H1 (cell line): ENCODE data around the gene TNNT3. TPM values are rescaled to one million over a fixed set of nuclear protein-coding genes. Genes with fewer than 3 reads are reported as not detected.

Experiments used
- CTCF ChIA-PET: fragments of 300-600 bp; sonication (Branson Sonifier 250); formaldehyde crosslinking; loops from one replicate; lab custom pipeline; 2021; ENCODE audit not compliant: partially characterized antibody; lab: Charles Lee
- POLR2A ChIA-PET: fragments of 300-600 bp; sonication (Branson Sonifier 250); formaldehyde crosslinking; loops from one replicate; lab custom pipeline; 2021; ENCODE audit warnings: inconsistent platforms; ENCODE audit not compliant: partially characterized antibody; lab: Charles Lee
- DNase-seq, 2 experiments: peaks; one replicate each; pipeline versions ENCODE4 v3.0.0 to v3.0.0-alpha.2; 2010 to 2022; ENCODE audit warnings: low spot score in 2 of 2, low read depth in 1 of 2, mixed read lengths in 1 of 2
- FAIRE-seq: peaks from 2 replicates; lab custom pipeline; 2011; peaks lifted over from hg19 to GRCh38; lab: Jason Lieb, UNC
- H2AFZ ChIP-seq: 2 replicates; pipeline ENCODE4 v1.8.1; 2012; ENCODE audit warnings: low read length, inconsistent platforms
- H2AK5ac ChIP-seq: 2 replicates; pipeline ENCODE4 v1.6.1; 2013; ENCODE audit warnings: low read depth, low read length
- H2BK120ac ChIP-seq: replicated peaks from 2 replicates; pipeline ENCODE3; 2013; ENCODE audit warnings: low read depth, low read length, inconsistent platforms
- H2BK12ac ChIP-seq: 2 replicates; pipeline ENCODE4 v1.6.1; 2013; ENCODE audit warnings: low read depth, low read length
- H2BK15ac ChIP-seq: 2 replicates; pipeline ENCODE4 v1.6.1; 2013; ENCODE audit warnings: low read length
- H2BK20ac ChIP-seq: 2 replicates; pipeline ENCODE4 v1.6.1; 2013; ENCODE audit warnings: low read length
- H2BK5ac ChIP-seq: 2 replicates; pipeline ENCODE4 v1.6.1; 2013; ENCODE audit warnings: low read depth, low read length
- H3K14ac ChIP-seq: 2 replicates; pipeline ENCODE4 v1.6.1; 2013; ENCODE audit warnings: inconsistent platforms; ENCODE audit not compliant: insufficient read length
- H3K18ac ChIP-seq: 2 replicates; pipeline ENCODE4 v1.6.1; 2013; ENCODE audit warnings: low read length; ENCODE audit errors: extremely low read depth
- H3K23ac ChIP-seq: 2 replicates; pipeline ENCODE4 v1.6.1; 2013; ENCODE audit warnings: inconsistent platforms; ENCODE audit not compliant: insufficient read length
- H3K23me2 ChIP-seq: 2 replicates; pipeline ENCODE4 v1.6.1; 2013; ENCODE audit warnings: low read depth, low read length
- H3K27ac ChIP-seq: 2 replicates; pipeline ENCODE4 v1.6.1; 2011; ENCODE audit warnings: low read depth, low read length, inconsistent platforms
- H3K27me3 ChIP-seq, 4 experiments: replicated peaks in 1 of 4; 1 replicate in 1 of 4; 2 replicates in 3 of 4; pipeline versions ENCODE4 v1.6.1 to v1.8.1; 2011 to 2013; ENCODE audit warnings: low read length in 3 of 4, mild to moderate bottlenecking in 3 of 4, inconsistent platforms in 2 of 4, mixed read lengths in 2 of 4, moderate library complexity in 1 of 4; ENCODE audit not compliant: control insufficient read depth in 3 of 4, insufficient read depth in 3 of 4; ENCODE audit errors: extremely low read depth in 1 of 4
- H3K36me3 ChIP-seq, 4 experiments: 2 replicates each; pipeline versions ENCODE4 v1.6.1 to v1.8.1; 2011 to 2013; ENCODE audit warnings: mild to moderate bottlenecking in 4 of 4, low read length in 3 of 4, moderate library complexity in 2 of 4, control low read depth in 1 of 4, inconsistent platforms in 1 of 4; ENCODE audit not compliant: insufficient read depth in 4 of 4, control insufficient read depth in 2 of 4
- H3K4ac ChIP-seq: replicated peaks from 2 replicates; pipeline ENCODE3; 2013; ENCODE audit warnings: low read length, low read depth, mixed read lengths, inconsistent platforms; ENCODE audit not compliant: insufficient read length
- H3K4me1 ChIP-seq, 4 experiments: replicated peaks in 1 of 4; 1 replicate in 1 of 4; 2 replicates in 3 of 4; pipeline versions ENCODE4 v1.6.1 to v1.8.1; 2011 to 2013; ENCODE audit warnings: low read length in 3 of 4, inconsistent platforms in 2 of 4, mixed read lengths in 1 of 4; ENCODE audit not compliant: insufficient read depth in 4 of 4, control insufficient read depth in 3 of 4
- H3K4me2 ChIP-seq, 2 experiments: 2 replicates each; pipeline versions ENCODE4 v1.6.1 to v1.8.1; 2011 to 2013; ENCODE audit warnings: low read depth in 2 of 2, low read length in 2 of 2, control low read depth in 1 of 2, inconsistent platforms in 1 of 2, mild to moderate bottlenecking in 1 of 2; ENCODE audit not compliant: insufficient read depth in 1 of 2
- H3K4me3 ChIP-seq, 4 experiments: fragments of 200-600, 300-600 bp in 1 of 4; sonication (generic), shearing (Covaris generic), sonication (Bioruptor Twin) in 1 of 4; 2 replicates each; pipeline versions ENCODE4 v1.5.1 to v1.8.1; 2011 to 2016; ENCODE audit warnings: low read length in 4 of 4, low read depth in 3 of 4, control low read depth in 2 of 4, inconsistent platforms in 2 of 4, mild to moderate bottlenecking in 2 of 4, mixed read lengths in 1 of 4, moderate library complexity in 1 of 4; ENCODE audit not compliant: insufficient read depth in 2 of 4; ENCODE audit errors: extremely low read depth in 1 of 4
- H3K56ac ChIP-seq: replicated peaks from 2 replicates; pipeline ENCODE3; 2013; ENCODE audit warnings: low read depth, mild to moderate bottlenecking, mixed read lengths, low read length, inconsistent platforms; ENCODE audit not compliant: insufficient read length
- H3K79me1 ChIP-seq: 2 replicates; pipeline ENCODE4 v1.6.1; 2013; ENCODE audit warnings: low read depth, low read length, control low read depth
- H3K79me2 ChIP-seq, 2 experiments: 2 replicates each; pipeline versions ENCODE4 v1.6.1 to v1.8.1; 2012 to 2013; ENCODE audit warnings: low read length in 2 of 2, mild to moderate bottlenecking in 2 of 2, inconsistent platforms in 1 of 2; ENCODE audit not compliant: insufficient read depth in 2 of 2, control insufficient read depth in 1 of 2
- H3K9ac ChIP-seq, 4 experiments: replicated peaks in 1 of 4; 1 replicate in 1 of 4; 2 replicates in 3 of 4; pipeline versions ENCODE4 v1.6.1 to v1.8.1; 2011 to 2013; ENCODE audit warnings: low read depth in 3 of 4, low read length in 3 of 4, control low read depth in 2 of 4, mild to moderate bottlenecking in 2 of 4, moderate library complexity in 2 of 4, inconsistent platforms in 1 of 4; ENCODE audit errors: extremely low read depth in 1 of 4
- H3K9me3 ChIP-seq, 2 experiments: 2 replicates each; pipeline versions ENCODE4 v1.6.1 to v1.8.1; 2012 to 2013; ENCODE audit warnings: mild to moderate bottlenecking in 2 of 2, moderate library complexity in 2 of 2, control low read depth in 1 of 2, inconsistent platforms in 1 of 2, low read depth in 1 of 2, low read length in 1 of 2, mixed read lengths in 1 of 2; ENCODE audit not compliant: insufficient read depth in 2 of 2
- H4K20me1 ChIP-seq, 2 experiments: replicated peaks in 1 of 2; 2 replicates each; pipeline versions ENCODE3 to v1.8.1; 2011 to 2013; ENCODE audit warnings: inconsistent platforms in 2 of 2, low read length in 2 of 2, mild to moderate bottlenecking in 1 of 2; ENCODE audit not compliant: insufficient read depth in 2 of 2, control insufficient read depth in 1 of 2
- H4K5ac ChIP-seq: 2 replicates; pipeline ENCODE4 v1.6.1; 2013; ENCODE audit warnings: low read length, low read depth, mixed read lengths, inconsistent platforms; ENCODE audit not compliant: insufficient read length
- H4K8ac ChIP-seq: 2 replicates; pipeline ENCODE4 v1.8.0; 2013; ENCODE audit warnings: mild to moderate bottlenecking, moderate library complexity, low read length, inconsistent platforms; ENCODE audit not compliant: insufficient read depth; ENCODE audit errors: extremely low read depth
- H4K91ac ChIP-seq: replicated peaks from 2 replicates; pipeline ENCODE3; 2013; ENCODE audit warnings: low read length, mixed read lengths, inconsistent platforms; ENCODE audit not compliant: insufficient read length
- ASH2L ChIP-seq: fragments of 200-600, 300-600 bp; sonication (generic); IDR thresholded peaks from one replicate; pipeline ENCODE4 v1.7.1; 2017; ENCODE audit warnings: low read length
- CTBP2 ChIP-seq: IDR thresholded peaks from 2 replicates; pipeline ENCODE4 v1.7.0; 2011; ENCODE audit warnings: borderline replicate concordance, mild to moderate bottlenecking, moderate library complexity, mixed read lengths, low read length; ENCODE audit not compliant: insufficient read depth, insufficient read length
- EP300 ChIP-seq, 2 experiments: IDR thresholded peaks; 1 replicate in 1 of 2; 2 replicates in 1 of 2; pipeline ENCODE4 v1.6.1; 2011 to 2012; ENCODE audit warnings: low read depth in 2 of 2, low read length in 2 of 2, mild to moderate bottlenecking in 2 of 2, borderline replicate concordance in 1 of 2, inconsistent platforms in 1 of 2, moderate library complexity in 1 of 2
- KDM5A ChIP-seq: fragments of 200-600 bp; IDR thresholded peaks from 2 replicates; pipeline ENCODE4 v1.7.1; 2012; ENCODE audit warnings: mild to moderate bottlenecking, low read length, inconsistent platforms, mixed read lengths
- MAFK ChIP-seq: IDR thresholded peaks from 2 replicates; pipeline ENCODE4 v1.6.1; 2012; ENCODE audit warnings: low read depth, mild to moderate bottlenecking, improper control_type of control experiment, low read length
- NANOG ChIP-seq: IDR thresholded peaks from 2 replicates; pipeline ENCODE4 v1.6.1; 2011; ENCODE audit warnings: low read length, low read depth, mild to moderate bottlenecking, inconsistent platforms; ENCODE audit not compliant: insufficient read depth, poor library complexity, severe bottlenecking
- RAD21 ChIP-seq, 2 experiments: IDR thresholded peaks in 1 of 2; conservative IDR thresholded peaks in 1 of 2; 2 replicates each; pipeline ENCODE4 v1.6.1; 2011; ENCODE audit warnings: low read depth in 2 of 2, low read length in 2 of 2, improper control_type of control experiment in 1 of 2, inconsistent platforms in 1 of 2, mild to moderate bottlenecking in 1 of 2, moderate library complexity in 1 of 2
- TEAD4 ChIP-seq: IDR thresholded peaks from 2 replicates; pipeline ENCODE4 v1.6.1; 2012; ENCODE audit warnings: low read depth, low read length, inconsistent platforms, mixed read lengths
- WGBS, 2 experiments: shearing (Covaris generic) in 1 of 2; methylation state at CpG; one replicate each; pipeline versions ENCODE4 v1.1.6 to v1.1.7; 2013 to 2015; ENCODE audit warnings: low lambda C conversion rate in 2 of 2, mixed read lengths in 2 of 2, inconsistent platforms in 1 of 2, low coverage in 1 of 2, missing lambda C conversion rate in 1 of 2; ENCODE audit not compliant: insufficient replicate concordance in 2 of 2, insufficient coverage in 1 of 2, insufficient read length in 1 of 2; ENCODE audit errors: extremely low coverage in 1 of 2, missing lambda C conversion rate in 1 of 2; 5-methylcytosine and 5-hydroxymethylcytosine counted together
- polyA plus RNA-seq, 7 experiments: library from polyadenylated mRNA; depleted of rRNA in 3 of 7; stranded (reverse) in 5 of 7; unstranded in 2 of 7; fragments of >200 nt in 5 of 7; fragments of 200-250 nt in 2 of 7; gene quantifications; 1 replicate in 5 of 7; 2 replicates in 1 of 7; 4 replicates in 1 of 7; pipeline versions ENCODE4 v1.2.1 to v1.2.3, GENCODE V29; 2011 to 2013; ENCODE audit warnings: missing spikeins in 2 of 7, mixed read lengths in 2 of 7
- total RNA-seq: library from RNA; stranded (reverse); fragmentation: NEBNext Ultra II Directional; extraction: Animal tissue kit (Norgen Biotek cat#: 25700); gene quantifications from 2 replicates; pipeline ENCODE4 v1.2.1, GENCODE V29; 2021

The TNNT3 gene
- total and polyA plus RNA-seq, 2 of the 8 experiments (the other 6 are each of a cell fraction or from before 2014, with no cell fraction given), result not detected

DNA sequence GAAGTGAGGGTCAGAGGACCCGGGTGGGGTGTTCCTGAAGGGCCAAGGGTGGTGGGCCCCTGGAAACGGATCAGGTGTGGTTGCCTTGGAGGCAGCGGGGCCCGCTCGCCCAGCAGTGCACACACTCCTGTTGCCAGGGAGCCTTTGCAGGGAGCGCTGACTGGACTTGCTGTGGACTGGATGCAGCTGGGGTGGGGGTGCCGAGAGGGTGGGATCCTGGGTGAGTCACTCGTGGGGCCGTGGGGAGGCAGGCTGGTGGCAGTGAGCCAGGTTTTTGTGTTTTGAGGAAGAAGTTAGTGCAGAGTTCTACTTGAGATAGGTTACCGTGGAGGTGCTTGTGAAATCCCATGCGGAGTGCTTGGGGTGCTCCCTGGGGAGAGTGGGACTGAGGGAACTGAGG lies 28.9 kb downstream of the TNNT3 start:
- Histone ChIP-seq H3K27ac (no peak overlapping the region), H3K79me1 (no peaks in the 10 kb centered on the region), H2BK20ac (no peak overlapping the region), H2BK12ac (no peak overlapping the region), H2BK5ac (no peak overlapping the region), H3K56ac (no peak overlapping the region), H2AK5ac (no peak overlapping the region), H3K79me2 (no peaks in the 10 kb centered on the region), H4K91ac (no peak overlapping the region), H3K9me3 (no peaks in the 10 kb centered on the region), H2BK120ac (no peak overlapping the region), H4K5ac (no peak overlapping the region), H3K9ac (no peak overlapping the region), H3K18ac (no peak overlapping the region), H3K4me1 (peaks cover 0 to 3% (median 0%) of the 10 kb centered on the region in 4 experiments; a peak in 1 of 7 replicates), H3K23me2 (no peaks in the 10 kb centered on the region), H4K8ac (no peak overlapping the region), H3K23ac (no peak overlapping the region), H2BK15ac (no peak overlapping the region), H3K4me2 (no peak overlapping the region), H3K4me3 (no peak overlapping the region), H3K4ac (no peak overlapping the region), H4K20me1 (no peaks in the 10 kb centered on the region), H2AFZ (no peak overlapping the region), H3K14ac (no peak overlapping the region), H3K36me3 (no peaks in the 10 kb centered on the region), H3K27me3 (no peaks in the 10 kb centered on the region)
- POLR2A ChIA-PET, result interaction anchor here (1.1 to 2.3 kb wide), 5 partner anchors 10 to 202 kb away, joined by 3 to 9 read pairs (median 3); no protein-coding TSS in a partner anchor
- WGBS, 2 experiments, result no CpG with 5 or more reads among the region's 11 CpGs
- CTCF ChIA-PET, result interaction anchor here (0.7 to 18.8 kb wide), 30 partner anchors 10 to 272 kb away, joined by 3 to 416 read pairs (median 6); partner anchors contain the start of genes INS and SYT8
- DNase-seq (no peak), FAIRE-seq (no peak)
- no peak for TF ChIP-seq EP300 (IDR thresholded peaks at IDR 0.05; ENCODE audit: borderline replicate concordance in 1 of 2, low read depth in 2 of 2, low read length in 2 of 2)
- no peak for TF ChIP-seq ASH2L
- no peak for TF ChIP-seq CTBP2
- no peak for TF ChIP-seq TEAD4
- no peak for TF ChIP-seq RAD21 (IDR thresholded peaks at IDR 0.05 in 1 of 2, conservative IDR thresholded peaks at IDR 0.05 in 1 of 2; ENCODE audit: low read depth in 2 of 2, low read length in 2 of 2)
- TF ChIP-seq KDM5A, result no peak
- no peak for TF ChIP-seq MAFK
- TF ChIP-seq NANOG, result no peak
